ENCODE results near the gene TEP1. TPM values are rescaled to one million over a fixed set of nuclear protein-coding genes. Genes with fewer than 3 reads are reported as not detected.

Gene TEP1
- total and polyA plus RNA-seq, 2 of the 13 experiments (the other 11 are each of a cell fraction or from before 2014, with no cell fraction given), result 11.0 to 12.8 TPM

GRCh38 chr14:20427231-20428009 is 14.1 kb upstream of the TEP1 start (continued):
- TF ChIP-seq ZNF710 (CRISPR knock-in tag; IDR thresholded peaks at IDR 0.05; ENCODE audit: borderline replicate concordance) (peak; percentile 60; the same call in 1 of the 2 replicates), ZNF512 (CRISPR knock-in tag; IDR thresholded peaks at IDR 0.05) (0 out of 2 replicates have a peak, but pooled peaks have one; percentile 31), GATAD2A (CRISPR knock-in tag; IDR thresholded peaks at IDR 0.05) (peak; percentile 39; the same call in 1 of the 2 replicates), ZNF350 (CRISPR knock-in tag; IDR thresholded peaks at IDR 0.05; ENCODE audit: borderline replicate concordance, low read depth) (no peak), ZBTB20 (CRISPR knock-in tag; IDR thresholded peaks at IDR 0.05; ENCODE audit: borderline replicate concordance, low read depth) (0 out of 2 replicates have a peak, but pooled peaks have one; percentile 31), MED1 (CRISPR knock-in tag; IDR thresholded peaks at IDR 0.05) (peak; percentile 23; the same call in 1 of the 2 replicates), ERF (CRISPR knock-in tag; IDR thresholded peaks at IDR 0.05) (no peak)

- Histone ChIP-seq H2AFZ (ENCODE audit: low read length) (no peak overlapping the region), H3K9me3 (ENCODE audit: low read length) (no peaks in the 10 kb centered on the region), H3K27ac (ENCODE audit: extremely low read length, insufficient read depth, low read length) (no peak overlapping the region), H3K36me3 (replicated peaks in 1 of 2; ENCODE audit: control insufficient read depth in 1 of 2, insufficient read depth in 2 of 2, low read length in 2 of 2) (no peaks in the 10 kb centered on the region), H3K4me1 (ENCODE audit: insufficient read depth, low read length) (peaks cover 37% of the 10 kb centered on the region), H3K4me3 (replicated peaks in 1 of 3; ENCODE audit: insufficient read depth in 1 of 3, low read depth in 2 of 3, low read length in 3 of 3) (no peak overlapping the region), H3K27me3 (ENCODE audit: control insufficient read depth in 1 of 2, insufficient read depth in 2 of 2, low read length in 2 of 2) (no peaks in the 10 kb centered on the region), H3K9ac (ENCODE audit: insufficient read depth, low read depth, low read length) (no peak overlapping the region), H3K4me2 (ENCODE audit: low read depth, low read length) (no peak overlapping the region), H4K20me1 (ENCODE audit: insufficient read depth, low read length) (no peaks in the 10 kb centered on the region), H3K79me2 (ENCODE audit: insufficient read depth, low read length) (no peaks in the 10 kb centered on the region)
- 2% methylated on average over 2 of the region's 2 CpGs for WGBS (ENCODE audit: low lambda C conversion rate)
- CTCF ChIA-PET (ENCODE audit: low intra/inter-chr PET ratio, low total read pairs), result no interaction called here
- intact Hi-C loops (cut with micrococcal nuclease; ENCODE audit: unreplicated experiment), result no loop called here
- DNase-seq (ENCODE audit: low spot score) (no peak), FAIRE-seq (no peak), ATAC-seq (no peak)
- in situ Hi-C loops (cut with HindIII; ENCODE audit: extremely low pct_ligation_motif_present, low pct_unique_long_range_greater_than_20kb), result no loop called here
- POLR2A ChIA-PET, result interaction anchor here (1.0 to 2.1 kb wide), 3 partner anchors 9 to 82 kb away, joined by 3 to 7 read pairs (median 4); partner anchors contain the start of genes APEX1, OSGEP and PARP2
- no peak for TF ChIP-seq NFIC (IDR thresholded peaks at IDR 0.05; ENCODE audit: low read length)
- TF ChIP-seq ZHX2 (IDR thresholded peaks at IDR 0.05; ENCODE audit: low read depth), result no peak
- TF ChIP-seq ZHX2 (CRISPR knock-in tag; IDR thresholded peaks at IDR 0.05; ENCODE audit: borderline replicate concordance), result no peak
- no peak for TF ChIP-seq ZNF296 (CRISPR knock-in tag; conservative IDR thresholded peaks at IDR 0.05)
- no peak for TF ChIP-seq ZNF12 (CRISPR knock-in tag; IDR thresholded peaks at IDR 0.05)
- BruUV-seq (replicated peaks), result no TSS peak
These were observed 11.6 kb upstream of the TEP1 start for GRCh38 chr14:20424851-20425250.
